GM21526 (cell line): Measurements from ENCODE around the gene TAS1R1.
A peak's percentile ranks its signal among the peaks of the same experiment; 100 is the strongest.

Experiments used
- ATAC-seq: cut with Tn5 transposase; IDR thresholded peaks from one replicate; pipeline ENCODE4 v1.9.1; 2021; ENCODE audit warnings: moderate library complexity; ENCODE audit not compliant: unreplicated experiment, low FRiP score

The TAS1R1 gene

DNA sequence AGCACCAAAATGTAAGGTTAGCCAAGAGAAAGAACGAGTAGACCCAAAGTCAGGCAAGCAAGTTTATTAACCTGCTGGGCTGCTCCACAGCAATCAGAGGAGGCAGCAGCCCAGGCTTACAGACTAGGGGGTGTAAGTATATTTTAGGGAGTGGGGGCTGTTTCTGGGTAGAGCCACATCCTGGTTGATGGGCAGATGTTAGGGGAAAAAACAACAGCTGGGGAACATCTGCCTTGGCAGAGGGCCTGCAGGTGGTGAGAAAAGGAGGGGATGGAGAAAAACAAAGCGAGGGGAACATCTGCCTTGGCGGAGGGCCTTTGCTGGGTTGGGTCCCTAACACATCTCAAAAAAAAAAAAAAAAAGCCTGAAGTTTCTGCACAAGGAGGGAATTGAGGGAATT lies 15.0 kb downstream of the TAS1R1 start:
- no peak for ATAC-seq

DNA sequence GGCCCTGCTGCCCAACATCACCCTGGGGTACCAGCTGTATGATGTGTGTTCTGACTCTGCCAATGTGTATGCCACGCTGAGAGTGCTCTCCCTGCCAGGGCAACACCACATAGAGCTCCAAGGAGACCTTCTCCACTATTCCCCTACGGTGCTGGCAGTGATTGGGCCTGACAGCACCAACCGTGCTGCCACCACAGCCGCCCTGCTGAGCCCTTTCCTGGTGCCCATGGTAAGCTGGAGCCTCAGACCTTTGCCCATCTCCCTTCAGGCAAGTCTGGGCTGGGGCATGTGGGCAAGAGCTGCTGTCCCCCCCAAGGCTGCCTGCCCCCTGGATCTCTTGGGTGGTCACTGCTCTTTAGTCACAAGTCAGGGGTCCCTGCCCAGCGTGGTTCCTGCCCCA lies 15.9 kb downstream of the TAS1R1 start:
- ATAC-seq = no peak

DNA sequence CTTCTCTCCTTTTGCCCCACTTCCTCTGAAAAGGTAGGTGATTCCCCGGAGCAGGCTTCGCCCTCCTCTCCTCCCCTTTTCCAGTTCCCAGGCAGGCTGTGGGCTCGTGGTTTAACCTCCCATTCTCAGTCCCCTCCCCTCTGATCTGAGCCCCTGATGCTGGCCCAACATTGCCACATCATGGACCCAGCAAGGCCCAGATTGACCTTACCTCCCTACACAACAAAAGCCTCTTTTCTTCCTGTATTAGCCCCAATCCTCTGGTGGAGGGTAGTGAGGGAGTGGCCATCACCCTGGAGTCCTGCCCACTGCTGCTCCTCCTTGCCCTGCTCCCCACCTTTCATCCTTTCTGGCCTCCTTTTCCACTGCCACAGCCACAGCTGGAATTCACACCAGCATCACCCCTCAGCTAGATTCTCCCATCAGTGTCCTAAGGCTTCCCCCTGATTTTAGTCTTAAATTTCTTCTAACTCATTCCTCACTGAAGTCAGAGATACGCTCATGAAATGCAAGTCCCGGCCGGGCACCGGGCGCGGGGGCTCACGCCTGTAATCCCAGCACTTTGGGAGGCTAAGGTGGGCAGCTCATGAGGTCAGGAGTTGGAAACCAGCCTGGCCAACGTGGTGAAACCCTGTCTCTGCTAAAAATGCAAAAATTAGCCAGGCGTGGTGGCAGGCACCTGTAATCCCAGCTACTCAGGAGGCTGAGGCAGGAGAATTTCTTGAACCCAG lies 17.7 kb downstream of the TAS1R1 start:
- ATAC-seq = no peak

DNA sequence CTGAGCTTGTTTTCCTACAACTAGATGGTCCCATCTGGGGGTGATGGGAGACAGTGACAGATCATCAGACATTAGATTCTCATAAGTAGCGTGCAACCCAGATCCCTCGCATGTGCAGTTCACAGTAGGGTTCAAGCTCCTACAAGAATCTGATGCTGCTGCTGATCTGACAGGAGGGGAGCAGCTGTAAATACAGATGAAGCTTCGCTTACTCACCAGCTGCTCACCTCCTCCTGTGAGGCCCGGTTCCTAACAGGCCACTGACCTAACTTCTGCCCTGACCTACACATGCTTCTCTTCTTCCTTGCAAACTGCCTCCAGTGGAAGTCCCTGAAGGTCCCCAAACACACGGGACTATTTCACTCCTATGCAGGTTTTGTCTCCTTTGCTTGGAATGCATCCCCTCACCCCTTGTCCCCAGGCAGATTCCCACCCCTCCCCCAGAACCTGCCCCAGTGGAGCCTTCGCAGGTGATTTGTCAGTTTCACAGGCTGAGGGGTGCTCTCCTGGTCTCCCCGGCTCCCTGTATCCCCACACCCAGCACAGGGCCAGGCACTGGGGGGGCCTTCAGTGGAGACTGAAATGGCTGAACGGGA lies 19.0 kb downstream of the TAS1R1 start:
- ATAC-seq = no peak

DNA sequence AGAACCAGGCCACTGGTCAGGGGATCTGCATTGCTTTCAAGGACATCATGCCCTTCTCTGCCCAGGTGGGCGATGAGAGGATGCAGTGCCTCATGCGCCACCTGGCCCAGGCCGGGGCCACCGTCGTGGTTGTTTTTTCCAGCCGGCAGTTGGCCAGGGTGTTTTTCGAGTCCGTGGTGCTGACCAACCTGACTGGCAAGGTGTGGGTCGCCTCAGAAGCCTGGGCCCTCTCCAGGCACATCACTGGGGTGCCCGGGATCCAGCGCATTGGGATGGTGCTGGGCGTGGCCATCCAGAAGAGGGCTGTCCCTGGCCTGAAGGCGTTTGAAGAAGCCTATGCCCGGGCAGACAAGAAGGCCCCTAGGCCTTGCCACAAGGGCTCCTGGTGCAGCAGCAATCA lies 19.7 kb downstream of the TAS1R1 start:
- no peak for ATAC-seq

DNA sequence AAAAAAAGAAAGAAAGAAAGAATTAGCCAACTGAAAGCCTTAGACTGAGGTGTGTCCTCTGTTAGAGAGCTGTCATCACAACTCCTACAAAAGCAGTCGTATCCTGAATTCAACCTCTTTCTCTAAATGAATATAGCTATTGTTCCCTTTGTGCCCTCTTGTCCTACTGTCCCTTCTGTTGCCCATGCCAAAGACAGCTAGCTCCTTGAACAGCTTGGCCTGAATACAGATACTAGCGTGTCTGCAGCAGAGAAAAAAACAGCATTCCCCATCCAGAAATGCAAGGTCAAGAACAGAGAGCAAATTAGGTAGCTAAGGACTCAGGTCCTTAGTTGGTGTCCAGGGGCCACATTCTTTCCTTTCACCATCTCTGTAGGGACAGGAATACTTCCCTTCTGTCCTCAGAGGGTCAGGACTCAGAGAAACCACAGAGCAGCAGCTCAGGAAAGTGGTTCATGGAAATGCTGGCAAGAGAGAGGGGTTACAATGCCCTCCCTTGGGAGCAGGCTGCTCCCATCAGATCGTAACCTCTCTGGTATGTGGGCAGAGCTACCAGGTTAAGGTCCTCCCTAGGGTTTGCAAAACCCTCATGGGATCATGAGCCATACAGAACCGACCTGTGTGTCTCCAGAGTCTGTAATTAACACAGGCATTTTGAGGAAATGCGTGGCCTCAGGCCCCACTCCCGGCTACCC lies 22.9 kb downstream of the TAS1R1 start:
- ATAC-seq = no peak

DNA sequence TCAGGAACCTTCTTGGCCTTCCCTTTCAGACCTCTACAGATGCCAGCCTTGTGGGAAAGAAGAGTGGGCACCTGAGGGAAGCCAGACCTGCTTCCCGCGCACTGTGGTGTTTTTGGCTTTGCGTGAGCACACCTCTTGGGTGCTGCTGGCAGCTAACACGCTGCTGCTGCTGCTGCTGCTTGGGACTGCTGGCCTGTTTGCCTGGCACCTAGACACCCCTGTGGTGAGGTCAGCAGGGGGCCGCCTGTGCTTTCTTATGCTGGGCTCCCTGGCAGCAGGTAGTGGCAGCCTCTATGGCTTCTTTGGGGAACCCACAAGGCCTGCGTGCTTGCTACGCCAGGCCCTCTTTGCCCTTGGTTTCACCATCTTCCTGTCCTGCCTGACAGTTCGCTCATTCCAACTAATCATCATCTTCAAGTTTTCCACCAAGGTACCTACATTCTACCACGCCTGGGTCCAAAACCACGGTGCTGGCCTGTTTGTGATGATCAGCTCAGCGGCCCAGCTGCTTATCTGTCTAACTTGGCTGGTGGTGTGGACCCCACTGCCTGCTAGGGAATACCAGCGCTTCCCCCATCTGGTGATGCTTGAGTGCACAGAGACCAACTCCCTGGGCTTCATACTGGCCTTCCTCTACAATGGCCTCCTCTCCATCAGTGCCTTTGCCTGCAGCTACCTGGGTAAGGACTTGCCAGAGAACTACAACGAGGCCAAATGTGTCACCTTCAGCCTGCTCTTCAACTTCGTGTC lies 23.7 kb downstream of the TAS1R1 start:
- no peak for ATAC-seq

DNA sequence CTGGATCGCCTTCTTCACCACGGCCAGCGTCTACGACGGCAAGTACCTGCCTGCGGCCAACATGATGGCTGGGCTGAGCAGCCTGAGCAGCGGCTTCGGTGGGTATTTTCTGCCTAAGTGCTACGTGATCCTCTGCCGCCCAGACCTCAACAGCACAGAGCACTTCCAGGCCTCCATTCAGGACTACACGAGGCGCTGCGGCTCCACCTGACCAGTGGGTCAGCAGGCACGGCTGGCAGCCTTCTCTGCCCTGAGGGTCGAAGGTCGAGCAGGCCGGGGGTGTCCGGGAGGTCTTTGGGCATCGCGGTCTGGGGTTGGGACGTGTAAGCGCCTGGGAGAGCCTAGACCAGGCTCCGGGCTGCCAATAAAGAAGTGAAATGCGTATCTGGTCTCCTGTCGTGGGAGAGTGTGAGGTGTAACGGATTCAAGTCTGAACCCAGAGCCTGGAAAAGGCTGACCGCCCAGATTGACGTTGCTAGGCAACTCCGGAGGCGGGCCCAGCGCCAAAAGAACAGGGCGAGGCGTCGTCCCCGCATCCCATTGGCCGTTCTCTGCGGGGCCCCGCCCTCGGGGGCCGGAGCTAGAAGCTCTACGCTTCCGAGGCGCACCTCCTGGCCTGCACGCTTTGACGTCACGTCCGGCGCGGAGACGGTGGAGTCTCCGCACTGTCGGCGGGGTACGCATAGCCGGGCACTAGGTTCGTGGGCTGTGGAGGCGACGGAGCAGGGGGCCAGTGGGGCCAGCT lies 24.4 kb downstream of the TAS1R1 start, which contains the start of gene ZBTB48:
Gene ZBTB48 (plus strand): TSS at position 621 of the 745 bp plus-strand sequence. CDS start 616 bp downstream, outside the sequence.
- peak; percentile 95 for ATAC-seq

DNA sequence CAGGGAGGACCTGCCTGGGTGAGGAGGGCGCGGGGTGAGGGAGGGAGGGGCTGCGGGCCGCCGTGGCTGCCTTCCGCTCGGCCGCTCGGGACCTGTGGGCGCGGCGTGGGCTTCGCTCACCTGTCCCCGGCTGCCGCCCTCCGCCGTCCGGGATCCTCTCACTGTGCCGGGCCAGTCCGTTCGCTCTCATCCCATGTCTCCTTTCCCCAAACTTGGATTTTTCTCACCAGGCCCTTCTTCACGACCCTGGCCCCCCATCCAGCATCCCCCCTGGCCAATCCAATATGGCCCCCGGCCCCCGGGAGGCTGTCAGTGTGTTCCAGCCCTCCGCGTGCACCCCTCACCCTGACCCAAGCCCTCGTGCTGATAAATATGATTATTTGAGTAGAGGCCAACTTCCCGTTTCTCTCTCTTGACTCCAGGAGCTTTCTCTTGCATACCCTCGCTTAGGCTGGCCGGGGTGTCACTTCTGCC lies 25.0 kb downstream of the TAS1R1 start:
- ATAC-seq = no peak

DNA sequence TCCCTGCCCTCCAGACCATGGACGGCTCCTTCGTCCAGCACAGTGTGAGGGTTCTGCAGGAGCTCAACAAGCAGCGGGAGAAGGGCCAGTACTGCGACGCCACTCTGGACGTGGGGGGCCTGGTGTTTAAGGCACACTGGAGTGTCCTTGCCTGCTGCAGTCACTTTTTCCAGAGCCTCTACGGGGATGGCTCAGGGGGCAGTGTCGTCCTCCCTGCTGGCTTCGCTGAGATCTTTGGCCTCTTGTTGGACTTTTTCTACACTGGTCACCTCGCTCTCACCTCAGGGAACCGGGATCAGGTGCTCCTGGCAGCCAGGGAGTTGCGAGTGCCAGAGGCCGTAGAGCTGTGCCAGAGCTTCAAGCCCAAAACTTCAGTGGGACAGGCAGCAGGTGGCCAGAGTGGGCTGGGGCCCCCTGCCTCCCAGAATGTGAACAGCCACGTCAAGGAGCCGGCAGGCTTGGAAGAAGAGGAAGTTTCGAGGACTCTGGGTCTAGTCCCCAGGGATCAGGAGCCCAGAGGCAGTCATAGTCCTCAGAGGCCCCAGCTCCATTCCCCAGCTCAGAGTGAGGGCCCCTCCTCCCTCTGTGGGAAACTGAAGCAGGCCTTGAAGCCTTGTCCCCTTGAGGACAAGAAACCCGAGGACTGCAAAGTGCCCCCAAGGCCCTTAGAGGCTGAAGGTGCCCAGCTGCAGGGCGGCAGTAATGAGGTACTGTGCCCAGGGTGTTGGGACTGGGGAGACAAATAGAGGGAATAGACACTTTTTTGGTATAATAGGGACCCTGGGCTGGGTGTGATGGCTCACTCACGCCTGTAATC lies 25.7 kb downstream of the TAS1R1 start:
- no peak for ATAC-seq

DNA sequence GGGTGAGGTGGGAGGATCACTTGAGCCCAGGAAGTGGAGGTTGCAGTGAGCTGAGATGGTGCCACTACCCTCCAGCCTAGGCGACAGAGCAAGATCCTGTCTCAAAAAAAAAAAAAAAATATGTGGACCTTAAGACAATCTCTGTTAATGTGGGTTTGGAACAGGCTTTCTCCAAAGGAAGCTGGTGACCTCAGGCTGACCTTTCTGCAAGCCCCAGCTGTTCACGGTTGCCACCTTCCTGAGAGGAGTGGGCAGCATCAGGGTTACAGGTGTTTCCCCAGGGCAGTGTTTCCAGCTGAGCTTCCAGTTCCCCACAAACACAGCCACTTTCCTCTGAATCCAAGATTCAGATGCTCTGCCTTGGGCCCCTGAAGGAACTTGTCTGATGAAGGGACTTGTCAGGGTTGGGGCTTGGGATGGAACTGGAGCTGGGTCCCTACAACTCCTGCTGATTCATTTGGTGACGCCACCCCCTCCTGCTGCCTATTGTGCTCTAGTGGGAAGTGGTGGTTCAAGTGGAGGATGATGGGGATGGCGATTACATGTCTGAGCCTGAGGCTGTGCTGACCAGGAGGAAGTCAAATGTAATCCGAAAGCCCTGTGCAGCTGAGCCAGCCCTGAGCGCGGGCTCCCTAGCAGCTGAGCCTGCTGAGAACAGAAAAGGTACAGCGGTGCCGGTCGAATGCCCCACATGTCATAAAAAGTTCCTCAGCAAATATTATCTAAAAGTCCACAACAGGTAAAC lies 26.6 kb downstream of the TAS1R1 start:
- ATAC-seq = no peak

DNA sequence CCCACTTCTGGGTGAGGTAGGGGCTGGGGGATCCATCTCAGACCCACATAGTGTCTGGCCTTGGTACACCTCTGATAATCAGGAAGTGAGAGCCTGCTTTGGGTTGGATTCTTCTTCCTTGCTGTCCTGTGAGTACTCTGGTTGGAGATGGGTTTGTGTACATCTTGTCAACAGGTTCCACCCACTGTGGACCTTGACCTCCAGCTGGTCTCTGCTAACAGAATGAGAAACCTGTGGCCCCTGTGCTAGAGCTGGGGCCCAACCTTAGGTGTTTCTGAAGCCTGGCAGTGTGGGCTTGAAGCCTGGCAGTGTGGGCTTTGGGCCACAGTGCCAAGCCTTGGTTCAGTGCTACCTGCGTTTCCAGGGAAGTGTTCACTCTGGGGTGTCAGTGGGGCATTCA lies 27.3 kb downstream of the TAS1R1 start:
- ATAC-seq = no peak

DNA sequence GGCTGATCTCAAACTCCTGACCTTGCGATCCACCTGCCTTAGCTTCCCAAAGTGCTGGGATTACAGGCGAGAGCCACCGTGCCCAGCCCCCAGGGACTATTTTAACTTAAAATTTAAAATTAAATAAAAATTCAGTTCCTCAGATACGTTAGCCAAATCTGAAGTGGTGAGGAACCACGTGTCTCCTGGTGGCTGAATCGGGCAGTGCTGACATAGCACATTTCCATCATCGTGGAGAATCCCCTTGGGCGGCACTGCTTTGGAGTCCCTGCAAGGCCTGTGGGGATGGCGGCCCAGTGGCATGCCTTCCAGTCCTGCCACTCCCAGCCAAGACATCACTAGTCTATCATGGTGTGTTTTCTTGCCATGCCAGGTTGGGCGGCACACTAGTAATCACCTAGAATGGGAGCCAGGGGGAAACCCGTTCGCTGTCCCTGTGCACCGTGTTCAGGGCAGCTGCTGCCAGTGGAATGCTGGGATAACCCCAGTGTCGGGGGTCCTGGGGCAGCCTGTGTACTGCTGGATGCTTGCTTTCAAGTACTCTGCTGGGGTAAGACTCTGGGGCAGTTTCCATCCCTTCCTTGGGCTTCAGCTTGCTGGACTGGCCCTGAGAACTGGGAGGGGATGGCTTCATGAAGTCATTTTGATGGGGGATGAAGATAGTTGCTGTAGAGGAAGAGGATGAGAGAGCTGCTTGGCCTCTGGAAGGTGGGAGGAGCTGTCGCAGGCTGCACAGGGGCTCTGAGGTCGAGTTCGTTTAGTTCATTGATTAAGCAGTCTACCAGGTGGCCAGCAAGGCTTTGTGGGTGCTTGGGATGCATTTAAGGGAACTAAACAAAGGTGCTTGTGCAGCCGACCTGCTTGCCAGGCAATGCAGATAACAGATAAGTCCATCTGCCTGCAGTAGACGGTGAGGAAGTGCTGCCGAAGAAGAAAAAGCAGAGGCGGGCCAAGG lies 29.3 kb downstream of the TAS1R1 start:
- no peak for ATAC-seq

DNA sequence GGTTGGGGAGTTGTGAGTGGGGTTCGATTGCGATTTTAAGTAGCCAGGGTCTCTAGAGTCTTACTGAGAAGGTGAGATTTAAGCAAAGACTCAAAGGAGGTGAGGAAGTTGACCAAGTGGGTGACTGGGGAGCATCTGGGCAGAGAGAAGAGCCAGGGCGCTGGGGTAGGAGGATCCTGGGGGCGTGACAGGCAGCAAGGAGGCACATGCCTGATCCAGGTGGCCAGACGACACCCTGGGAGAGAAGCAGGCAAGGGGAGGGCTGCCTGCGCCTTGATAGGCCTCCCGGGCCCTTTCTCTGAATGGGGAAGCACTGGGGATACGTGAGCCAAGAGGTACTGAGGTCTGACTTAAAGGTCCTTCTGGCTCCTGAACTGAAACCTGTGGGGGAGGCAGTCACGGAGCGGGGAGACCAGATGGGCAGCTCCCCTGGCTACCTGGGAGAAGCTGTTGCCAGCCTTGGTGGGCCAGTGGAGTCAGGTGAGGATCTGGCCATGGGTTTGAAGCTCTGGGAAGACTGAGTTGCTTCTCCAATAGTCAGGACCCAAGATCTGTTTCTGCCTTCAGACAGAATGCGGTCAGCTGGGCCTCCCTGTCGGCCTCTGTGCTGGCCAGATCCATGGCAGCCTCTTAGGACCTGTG lies 30.1 kb downstream of the TAS1R1 start:
- ATAC-seq = no peak

DNA sequence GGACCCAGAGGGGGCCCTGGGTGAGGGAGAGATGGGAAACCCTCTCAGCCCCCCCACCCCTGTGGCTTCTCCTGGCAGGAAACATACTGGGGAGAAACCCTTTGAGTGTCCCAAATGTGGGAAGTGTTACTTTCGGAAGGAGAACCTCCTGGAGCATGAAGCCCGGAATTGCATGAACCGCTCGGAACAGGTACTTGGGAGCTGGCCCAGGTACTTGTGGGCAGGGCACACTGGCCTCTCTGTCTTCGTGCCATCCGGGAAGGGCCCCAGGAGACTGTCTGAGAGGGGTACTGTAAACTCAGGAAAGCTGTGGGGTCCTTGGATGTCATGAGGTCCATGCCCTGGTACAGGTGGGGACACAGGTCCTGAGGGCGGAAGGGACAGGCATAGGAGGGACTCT lies 30.7 kb downstream of the TAS1R1 start:
- no peak for ATAC-seq

DNA sequence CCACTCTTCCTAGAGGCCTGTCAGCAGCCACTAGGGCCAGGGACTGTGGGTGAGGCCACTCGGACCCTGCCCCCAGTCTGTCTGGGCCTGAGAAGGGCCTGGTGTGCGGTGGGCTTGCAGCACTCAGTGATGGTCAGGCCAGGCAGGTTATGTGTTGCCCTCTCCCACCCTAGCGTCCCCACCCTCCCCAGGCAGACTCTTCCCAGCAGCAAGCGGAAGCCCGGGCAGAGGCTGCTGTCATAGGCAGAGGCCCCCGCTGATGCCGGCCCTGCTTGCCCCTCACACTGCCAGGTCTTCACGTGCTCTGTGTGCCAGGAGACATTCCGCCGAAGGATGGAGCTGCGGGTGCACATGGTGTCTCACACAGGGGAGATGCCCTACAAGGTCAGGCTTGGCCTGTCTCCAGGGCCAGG lies 31.3 kb downstream of the TAS1R1 start:
- ATAC-seq = no peak
